Measurements from ENCODE around the gene AGAP1.

DNA sequence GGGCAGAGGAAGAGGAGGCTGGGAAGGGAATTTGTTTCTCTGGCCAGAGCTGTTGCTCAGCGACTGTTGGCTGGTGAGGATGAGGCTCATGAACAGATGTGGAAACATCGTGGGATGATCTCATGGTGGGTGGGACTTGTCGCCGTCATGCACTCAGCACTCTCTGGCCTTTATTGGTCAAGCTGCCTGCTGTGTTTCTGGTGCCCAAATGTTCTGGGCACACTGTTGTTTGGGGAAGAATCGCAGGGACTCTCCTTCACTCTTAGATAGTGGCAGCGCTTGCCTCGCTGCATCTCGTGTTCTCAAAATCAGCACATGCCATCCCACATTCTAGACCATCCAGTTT, 145.6 kb downstream of the AGAP1 start:
- TF ChIP-seq, protein P1, sequence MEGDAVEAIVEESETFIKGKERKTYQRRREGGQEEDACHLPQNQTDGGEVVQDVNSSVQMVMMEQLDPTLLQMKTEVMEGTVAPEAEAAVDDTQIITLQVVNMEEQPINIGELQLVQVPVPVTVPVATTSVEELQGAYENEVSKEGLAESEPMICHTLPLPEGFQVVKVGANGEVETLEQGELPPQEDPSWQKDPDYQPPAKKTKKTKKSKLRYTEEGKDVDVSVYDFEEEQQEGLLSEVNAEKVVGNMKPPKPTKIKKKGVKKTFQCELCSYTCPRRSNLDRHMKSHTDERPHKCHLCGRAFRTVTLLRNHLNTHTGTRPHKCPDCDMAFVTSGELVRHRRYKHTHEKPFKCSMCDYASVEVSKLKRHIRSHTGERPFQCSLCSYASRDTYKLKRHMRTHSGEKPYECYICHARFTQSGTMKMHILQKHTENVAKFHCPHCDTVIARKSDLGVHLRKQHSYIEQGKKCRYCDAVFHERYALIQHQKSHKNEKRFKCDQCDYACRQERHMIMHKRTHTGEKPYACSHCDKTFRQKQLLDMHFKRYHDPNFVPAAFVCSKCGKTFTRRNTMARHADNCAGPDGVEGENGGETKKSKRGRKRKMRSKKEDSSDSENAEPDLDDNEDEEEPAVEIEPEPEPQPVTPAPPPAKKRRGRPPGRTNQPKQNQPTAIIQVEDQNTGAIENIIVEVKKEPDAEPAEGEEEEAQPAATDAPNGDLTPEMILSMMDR (IDR thresholded peaks at IDR 0.05), result no peak
- no peak for TF ChIP-seq POLR2A (IDR thresholded peaks at IDR 0.05)

All from thyroid gland (tissue), 4 donors.